K562 (cell line): ENCODE results near the gene BCL7C. TPM values are rescaled to one million over a fixed set of nuclear protein-coding genes. Genes with fewer than 3 reads are reported as not detected.
A peak's percentile ranks its signal among the peaks of the same experiment; 100 is the strongest.

ENCODE experiments used
- ARHGAP35 ChIP-seq: fragments of 450-650 bp; IDR thresholded peaks from 2 replicates; pipeline ENCODE4 v1.6.1; 2018; ENCODE audit not compliant: partially characterized antibody
- CREBBP ChIP-seq: IDR thresholded peaks from one replicate; pipeline ENCODE4 v1.6.1; 2012; ENCODE audit warnings: low read depth, mild to moderate bottlenecking, control low read depth, inconsistent platforms, low read length
- CREM ChIP-seq: IDR thresholded peaks from 2 replicates; pipeline ENCODE4 v1.6.1; 2014; ENCODE audit warnings: antibody characterized with exemption, low read depth
- EWSR1 ChIP-seq: fragments of 450-650 bp; IDR thresholded peaks from 2 replicates; pipeline ENCODE4 v1.6.1; 2018; ENCODE audit warnings: borderline replicate concordance, mild to moderate bottlenecking, low read depth, moderate library complexity; ENCODE audit not compliant: partially characterized antibody
- MXI1 ChIP-seq: IDR thresholded peaks from 2 replicates; pipeline ENCODE4 v1.6.1; 2011; ENCODE audit warnings: low read depth, mild to moderate bottlenecking, improper control_type of control experiment, low read length
- NCOA2 ChIP-seq, 2 experiments: fragments of 450-650 bp; IDR thresholded peaks; 2 replicates each; pipeline ENCODE4 v1.6.1; 2018; ENCODE audit warnings: mild to moderate bottlenecking in 2 of 2, moderate library complexity in 1 of 2; ENCODE audit not compliant: partially characterized antibody in 2 of 2
- NR0B1 ChIP-seq: fragments of 450-650 bp; IDR thresholded peaks from one replicate; pipeline ENCODE4 v1.6.1; 2018; ENCODE audit warnings: mild to moderate bottlenecking, moderate library complexity; ENCODE audit not compliant: partially characterized antibody
- PRDM10 ChIP-seq: fragments of 450-650 bp; IDR thresholded peaks from 2 replicates; pipeline ENCODE4 v1.6.1; 2018; ENCODE audit not compliant: partially characterized antibody
- ZBTB40 ChIP-seq, 2 experiments: fragments of 450-650 bp in 1 of 2; sonication (generic) in 1 of 2; formaldehyde crosslinking in 1 of 2; IDR thresholded peaks; 2 replicates each; pipeline versions ENCODE4 v1.7.1 to v1.9.0; 2016 to 2022; ENCODE audit warnings: inconsistent platforms in 1 of 2, mild to moderate bottlenecking in 1 of 2, missing genetic modification reagents in 1 of 2
- ZNF589 ChIP-seq: fragments of 200-800 bp; sonication (Bioruptor generic); IDR thresholded peaks from 2 replicates; pipeline ENCODE4 v1.6.1; 2016; ENCODE audit warnings: low read depth, missing genetic modification characterization, missing compliant biosample characterization
- ZNF778 ChIP-seq: fragments of 450-650 bp; formaldehyde crosslinking; IDR thresholded peaks from 2 replicates; pipeline ENCODE4 v1.4.0; 2020; ENCODE audit warnings: mild to moderate bottlenecking, moderate library complexity
- ZZZ3 ChIP-seq: fragments of 450-650 bp; IDR thresholded peaks from 2 replicates; pipeline ENCODE4 v1.6.1; 2016; ENCODE audit warnings: antibody characterized with exemption, mild to moderate bottlenecking, moderate library complexity
- polyA plus RNA-seq, 8 experiments: library from polyadenylated mRNA; depleted of rRNA in 4 of 8; stranded (reverse) in 5 of 8; unstranded in 3 of 8; fragments of >200 nt; fragmentation: Nextera tagmentation in 2 of 8; fragmentation: Illumina TruSeq in 1 of 8; extraction: Ambion mirVana in 2 of 8; extraction: Trizol in 1 of 8; gene quantifications; 2 replicates each; pipeline versions ENCODE4 v1.2.1 to v1.2.3, GENCODE V29; 2011 to 2014; ENCODE audit warnings: inconsistent platforms in 1 of 8, missing spikeins in 1 of 8
- total RNA-seq, 7 experiments: library from RNA; depleted of rRNA in 6 of 7; stranded (reverse); fragments of >200 nt in 6 of 7; fragmentation: Illumina TruSeq in 2 of 7; extraction: Trizol in 2 of 7; gene quantifications; 2 replicates each; pipeline versions ENCODE4 v1.2.1 to v1.2.3, GENCODE V29; 2011 to 2021; ENCODE audit warnings: low replicate concordance in 1 of 7

The BCL7C gene
- total and polyA plus RNA-seq, 9 of the 15 experiments (the other 6 are each of a cell fraction or from before 2014, with no cell fraction given): 1.7 to 85.8 (median 19.6) TPM

- TF ChIP-seq ZBTB40 (IDR thresholded peaks at IDR 0.05): peak; percentile 32; the same call in 1 of the 2 replicates
- no peak for TF ChIP-seq ZBTB40 (CRISPR knock-in tag; IDR thresholded peaks at IDR 0.05)
- TF ChIP-seq EWSR1: no peak
- no peak for TF ChIP-seq NCOA2 (IDR thresholded peaks at IDR 0.05; ENCODE audit: partially characterized antibody in 2 of 2)
- no peak for TF ChIP-seq NR0B1
- TF ChIP-seq ARHGAP35: no peak
- TF ChIP-seq PRDM10: no peak
- TF ChIP-seq ZNF589 (CRISPR knock-in tag): no peak
- peak; percentile 34; the same call in 1 of the 2 replicates for TF ChIP-seq CREM
- TF ChIP-seq ZZZ3: no peak
- no peak for TF ChIP-seq ZNF778 (CRISPR knock-in tag)
- TF ChIP-seq MXI1: no peak
- no peak for TF ChIP-seq CREBBP
Measured at GRCh38 chr16:30875871-30876801, 17.7 kb downstream of the BCL7C start (continued).
